ENCODE data around the gene RELA.

RELA gene

DNA sequence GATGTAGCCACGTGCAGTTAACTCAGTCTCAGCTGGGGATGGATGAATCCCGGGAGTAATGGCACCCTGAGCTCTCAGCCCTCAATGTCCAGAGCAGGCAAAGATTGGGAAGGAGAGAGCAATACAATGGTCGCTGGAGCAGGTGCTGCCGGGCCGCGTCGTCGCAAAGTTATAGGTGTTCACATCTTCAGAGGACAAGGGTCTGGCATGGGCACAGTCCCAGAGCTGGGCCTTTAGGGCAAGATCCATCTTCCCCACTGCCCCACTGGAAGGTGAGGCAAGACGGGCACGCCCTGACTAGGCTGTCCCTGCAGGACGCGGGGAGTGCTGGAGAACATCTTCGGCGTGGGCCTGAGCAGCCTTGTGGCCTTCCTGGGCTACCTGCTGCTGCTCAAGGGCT, 39.5 kb downstream of the RELA start:
- no peak overlapping the region for H3K27ac ChIP-seq (replicated peaks)

DNA sequence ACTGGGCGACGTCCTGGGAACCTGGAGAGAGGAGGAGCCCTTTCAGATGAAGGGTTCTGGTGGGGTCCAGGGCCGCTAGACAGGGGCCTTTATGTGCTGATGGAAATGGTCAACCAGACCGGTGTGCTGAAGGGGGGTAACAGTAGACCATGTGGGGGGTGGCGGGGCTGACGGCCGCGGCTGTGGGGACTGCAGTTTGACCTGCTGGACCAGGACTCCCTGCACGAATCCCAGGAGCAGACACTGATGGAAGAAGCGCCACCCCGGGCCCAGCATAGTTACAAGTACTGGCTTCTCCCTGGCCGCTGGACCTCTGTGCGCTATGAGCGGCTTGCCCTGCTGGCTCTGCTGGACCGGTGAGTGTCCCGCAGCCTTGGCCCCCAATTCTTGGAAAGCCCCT, 40.7 kb downstream of the RELA start:
- Histone ChIP-seq H3K27me3 (ENCODE audit: insufficient read depth, poor library complexity, severe bottlenecking) (no peaks in the 10 kb centered on the region), H3K4me3 (replicated peaks; ENCODE audit: insufficient read depth, low read length) (no peak overlapping the region), H3K27ac (replicated peaks) (no peak overlapping the region)
- DNase-seq (ENCODE audit: low read depth in 1 of 2, low spot score in 1 of 2): no peak
- no peak for TF ChIP-seq SPI1 (IDR thresholded peaks at IDR 0.05; ENCODE audit: borderline replicate concordance, low read depth)
- no peak for TF ChIP-seq GABPA (IDR thresholded peaks at IDR 0.05; ENCODE audit: low read depth)
- TF ChIP-seq, protein P1, sequence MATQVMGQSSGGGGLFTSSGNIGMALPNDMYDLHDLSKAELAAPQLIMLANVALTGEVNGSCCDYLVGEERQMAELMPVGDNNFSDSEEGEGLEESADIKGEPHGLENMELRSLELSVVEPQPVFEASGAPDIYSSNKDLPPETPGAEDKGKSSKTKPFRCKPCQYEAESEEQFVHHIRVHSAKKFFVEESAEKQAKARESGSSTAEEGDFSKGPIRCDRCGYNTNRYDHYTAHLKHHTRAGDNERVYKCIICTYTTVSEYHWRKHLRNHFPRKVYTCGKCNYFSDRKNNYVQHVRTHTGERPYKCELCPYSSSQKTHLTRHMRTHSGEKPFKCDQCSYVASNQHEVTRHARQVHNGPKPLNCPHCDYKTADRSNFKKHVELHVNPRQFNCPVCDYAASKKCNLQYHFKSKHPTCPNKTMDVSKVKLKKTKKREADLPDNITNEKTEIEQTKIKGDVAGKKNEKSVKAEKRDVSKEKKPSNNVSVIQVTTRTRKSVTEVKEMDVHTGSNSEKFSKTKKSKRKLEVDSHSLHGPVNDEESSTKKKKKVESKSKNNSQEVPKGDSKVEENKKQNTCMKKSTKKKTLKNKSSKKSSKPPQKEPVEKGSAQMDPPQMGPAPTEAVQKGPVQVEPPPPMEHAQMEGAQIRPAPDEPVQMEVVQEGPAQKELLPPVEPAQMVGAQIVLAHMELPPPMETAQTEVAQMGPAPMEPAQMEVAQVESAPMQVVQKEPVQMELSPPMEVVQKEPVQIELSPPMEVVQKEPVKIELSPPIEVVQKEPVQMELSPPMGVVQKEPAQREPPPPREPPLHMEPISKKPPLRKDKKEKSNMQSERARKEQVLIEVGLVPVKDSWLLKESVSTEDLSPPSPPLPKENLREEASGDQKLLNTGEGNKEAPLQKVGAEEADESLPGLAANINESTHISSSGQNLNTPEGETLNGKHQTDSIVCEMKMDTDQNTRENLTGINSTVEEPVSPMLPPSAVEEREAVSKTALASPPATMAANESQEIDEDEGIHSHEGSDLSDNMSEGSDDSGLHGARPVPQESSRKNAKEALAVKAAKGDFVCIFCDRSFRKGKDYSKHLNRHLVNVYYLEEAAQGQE (IDR thresholded peaks at IDR 0.05; ENCODE audit: insufficient replicate concordance, low read depth): no peak
- TF ChIP-seq, protein P2, sequence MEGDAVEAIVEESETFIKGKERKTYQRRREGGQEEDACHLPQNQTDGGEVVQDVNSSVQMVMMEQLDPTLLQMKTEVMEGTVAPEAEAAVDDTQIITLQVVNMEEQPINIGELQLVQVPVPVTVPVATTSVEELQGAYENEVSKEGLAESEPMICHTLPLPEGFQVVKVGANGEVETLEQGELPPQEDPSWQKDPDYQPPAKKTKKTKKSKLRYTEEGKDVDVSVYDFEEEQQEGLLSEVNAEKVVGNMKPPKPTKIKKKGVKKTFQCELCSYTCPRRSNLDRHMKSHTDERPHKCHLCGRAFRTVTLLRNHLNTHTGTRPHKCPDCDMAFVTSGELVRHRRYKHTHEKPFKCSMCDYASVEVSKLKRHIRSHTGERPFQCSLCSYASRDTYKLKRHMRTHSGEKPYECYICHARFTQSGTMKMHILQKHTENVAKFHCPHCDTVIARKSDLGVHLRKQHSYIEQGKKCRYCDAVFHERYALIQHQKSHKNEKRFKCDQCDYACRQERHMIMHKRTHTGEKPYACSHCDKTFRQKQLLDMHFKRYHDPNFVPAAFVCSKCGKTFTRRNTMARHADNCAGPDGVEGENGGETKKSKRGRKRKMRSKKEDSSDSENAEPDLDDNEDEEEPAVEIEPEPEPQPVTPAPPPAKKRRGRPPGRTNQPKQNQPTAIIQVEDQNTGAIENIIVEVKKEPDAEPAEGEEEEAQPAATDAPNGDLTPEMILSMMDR (IDR thresholded peaks at IDR 0.05; ENCODE audit: insufficient read depth, low read length): no peak
- no peak for TF ChIP-seq POLR2AphosphoS5 (IDR thresholded peaks at IDR 0.05; ENCODE audit: low read depth)

More for the DNA sequence above, 39.5 kb downstream of the RELA start:
- no peaks in the 10 kb centered on the region for H3K27me3 ChIP-seq (ENCODE audit: insufficient read depth, poor library complexity, severe bottlenecking)
- TF ChIP-seq, protein P2 (IDR thresholded peaks at IDR 0.05; ENCODE audit: insufficient read depth, low read length): no peak
- no peak for DNase-seq (ENCODE audit: low read depth in 1 of 2, low spot score in 1 of 2)
- H3K4me3 ChIP-seq (replicated peaks; ENCODE audit: insufficient read depth, low read length): no peak overlapping the region

DNA sequence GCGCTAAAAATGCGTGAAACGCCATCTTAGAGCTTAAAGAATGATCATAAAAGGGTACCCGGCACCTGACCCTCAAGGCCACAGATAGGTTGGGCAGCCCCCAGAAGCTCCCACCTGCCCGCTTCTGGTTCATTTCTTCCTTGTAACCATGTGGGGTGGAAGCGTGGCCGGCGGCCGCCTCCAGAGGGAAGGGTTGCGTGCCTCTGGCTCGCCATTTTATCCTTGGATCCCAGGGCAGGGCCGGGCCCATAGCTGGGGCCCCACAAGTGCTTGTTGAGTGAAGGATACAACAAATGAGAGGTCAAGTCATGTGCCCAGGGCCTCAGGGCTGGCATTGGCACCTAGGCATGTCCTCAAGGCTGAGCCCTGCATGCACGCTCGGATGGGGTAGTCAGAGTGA, 41.3 kb downstream of the RELA start:
- Histone ChIP-seq H3K27ac (replicated peaks) (no peak overlapping the region), H3K4me3 (replicated peaks; ENCODE audit: insufficient read depth, low read length) (no peak overlapping the region), H3K27me3 (ENCODE audit: insufficient read depth, poor library complexity, severe bottlenecking) (no peaks in the 10 kb centered on the region)
- no peak for TF ChIP-seq SPI1 (IDR thresholded peaks at IDR 0.05; ENCODE audit: borderline replicate concordance, low read depth)
- TF ChIP-seq, protein P1 (IDR thresholded peaks at IDR 0.05; ENCODE audit: insufficient replicate concordance, low read depth): no peak
- TF ChIP-seq GABPA (IDR thresholded peaks at IDR 0.05; ENCODE audit: low read depth): no peak
- no peak for TF ChIP-seq POLR2AphosphoS5 (IDR thresholded peaks at IDR 0.05; ENCODE audit: low read depth)
- TF ChIP-seq, protein P2 (IDR thresholded peaks at IDR 0.05; ENCODE audit: insufficient read depth, low read length): no peak
- DNase-seq (ENCODE audit: low read depth in 1 of 2, low spot score in 1 of 2): no peak

DNA sequence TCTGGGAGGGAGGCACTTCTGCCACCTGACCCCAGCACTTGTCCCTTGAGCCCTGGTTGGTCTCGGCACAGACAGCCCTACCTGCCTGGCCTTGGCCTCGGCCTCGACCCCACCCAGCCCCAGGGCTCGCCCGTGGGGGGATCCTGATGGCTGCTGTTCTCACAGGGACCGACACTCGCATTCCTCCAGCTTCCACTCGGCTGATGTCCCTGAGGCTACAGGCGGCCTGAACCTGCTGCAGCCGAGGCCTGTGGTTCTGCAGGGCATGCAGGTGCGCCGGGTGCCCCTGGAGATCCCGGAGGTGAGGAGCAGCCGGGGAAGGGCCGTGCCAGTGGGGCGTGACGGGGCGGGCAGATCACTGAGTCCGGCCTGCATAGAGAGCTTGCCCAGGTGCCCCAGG, 42.0 kb downstream of the RELA start:
- Histone ChIP-seq H3K4me3 (replicated peaks; ENCODE audit: insufficient read depth, low read length) (no peak overlapping the region), H3K27me3 (ENCODE audit: insufficient read depth, poor library complexity, severe bottlenecking) (no peaks in the 10 kb centered on the region), H3K27ac (replicated peaks) (no peak overlapping the region)
- TF ChIP-seq GABPA (IDR thresholded peaks at IDR 0.05; ENCODE audit: low read depth): no peak
- TF ChIP-seq, protein P1 (IDR thresholded peaks at IDR 0.05; ENCODE audit: insufficient replicate concordance, low read depth): no peak
- TF ChIP-seq, protein P2 (IDR thresholded peaks at IDR 0.05; ENCODE audit: insufficient read depth, low read length): no peak
- TF ChIP-seq SPI1 (IDR thresholded peaks at IDR 0.05; ENCODE audit: borderline replicate concordance, low read depth): no peak
- TF ChIP-seq POLR2AphosphoS5 (IDR thresholded peaks at IDR 0.05; ENCODE audit: low read depth): no peak
- no peak for DNase-seq (ENCODE audit: low read depth in 1 of 2, low spot score in 1 of 2)

All from HL-60 (cell line).